Fibroblast of skin of left biceps (primary cell): Measurements from ENCODE around the gene ABLIM3.

Experiments
- DNase-seq, 2 experiments: peaks; one replicate each; pipeline ENCODE4 v3.0.0-alpha.2; 2013; ENCODE audit warnings: low read depth in 2 of 2

ABLIM3 gene

DNA sequence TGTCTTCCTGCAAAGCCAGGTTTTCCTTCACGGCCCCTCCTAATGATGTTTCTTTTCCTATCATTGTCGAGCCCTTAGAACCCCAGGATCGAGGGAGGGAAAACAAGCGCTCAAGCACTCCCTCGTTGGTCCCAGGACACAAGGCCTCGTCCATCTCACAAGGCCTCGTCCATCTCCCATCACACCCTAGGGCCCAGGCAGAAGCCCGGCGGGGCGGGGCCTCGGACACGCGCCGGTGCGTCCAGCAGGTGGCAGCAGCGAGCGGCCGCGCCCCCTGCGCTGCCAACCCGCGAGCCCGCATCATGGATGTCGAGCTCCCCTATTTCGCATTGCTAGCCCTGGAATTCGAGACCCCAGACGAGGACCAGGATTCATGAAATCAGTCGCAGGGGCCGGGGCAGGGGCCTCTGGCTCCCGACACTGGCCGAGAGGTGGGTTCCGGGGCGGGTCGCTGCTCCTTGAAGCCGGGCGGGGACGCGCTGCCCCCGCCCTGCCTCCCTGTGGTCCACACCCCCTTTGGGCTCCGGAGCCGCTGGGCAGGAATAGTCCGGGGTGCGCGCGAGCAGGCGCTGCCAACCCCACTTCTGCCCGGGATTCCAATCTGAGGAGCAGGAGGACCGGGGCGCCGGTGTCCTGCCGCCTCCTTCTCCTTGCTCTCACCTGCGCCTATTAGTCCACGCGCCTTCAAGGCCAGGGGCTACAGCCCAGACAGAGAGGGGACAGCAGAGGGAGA, at the start of gene ABLIM3:
Gene ABLIM3, plus strand, starts transcription at position 270 of the 733 bp plus-strand sequence. CDS start 603 bp downstream, outside the sequence.
- no peak for DNase-seq

DNA sequence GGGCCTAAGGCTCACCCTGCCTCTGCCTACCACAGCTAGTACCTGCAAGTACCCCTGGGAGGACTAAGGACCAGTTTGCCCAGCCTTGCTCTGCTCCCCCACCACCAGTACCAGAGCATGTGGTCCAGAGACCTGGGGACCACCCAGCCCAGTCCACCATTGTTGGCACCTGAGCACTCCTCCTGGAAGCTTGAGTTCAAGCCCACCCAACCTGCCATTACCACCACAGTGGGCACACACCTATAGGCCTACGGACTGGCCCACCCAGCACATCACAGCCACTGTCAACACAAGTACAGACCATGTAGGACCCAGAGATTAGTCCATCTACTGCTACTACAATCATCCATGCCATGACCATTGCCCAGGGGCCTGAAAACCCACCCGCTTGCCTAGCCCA, 47.7 kb upstream of the ABLIM3 start:
- no peak for DNase-seq

DNA sequence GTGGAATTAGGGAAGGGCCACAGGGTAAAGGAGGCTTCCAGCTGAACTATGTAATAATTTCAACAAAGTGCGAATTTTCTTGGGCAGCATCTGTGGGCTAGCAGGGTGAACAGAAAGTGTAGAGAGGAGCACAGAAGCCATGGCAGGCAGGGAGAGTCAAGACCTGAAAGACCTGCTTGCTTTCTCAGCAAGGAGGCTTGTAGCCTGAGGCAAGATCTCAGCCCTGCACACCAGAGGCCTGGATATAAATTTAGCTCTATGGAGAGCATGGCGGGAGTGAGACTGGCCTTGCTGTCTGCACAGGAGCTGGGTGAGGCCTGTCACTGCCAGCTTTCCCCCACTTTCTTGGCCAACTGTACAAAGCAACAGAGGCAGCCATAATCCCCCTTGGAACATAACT, 46.3 kb upstream of the ABLIM3 start:
- no peak for DNase-seq

DNA sequence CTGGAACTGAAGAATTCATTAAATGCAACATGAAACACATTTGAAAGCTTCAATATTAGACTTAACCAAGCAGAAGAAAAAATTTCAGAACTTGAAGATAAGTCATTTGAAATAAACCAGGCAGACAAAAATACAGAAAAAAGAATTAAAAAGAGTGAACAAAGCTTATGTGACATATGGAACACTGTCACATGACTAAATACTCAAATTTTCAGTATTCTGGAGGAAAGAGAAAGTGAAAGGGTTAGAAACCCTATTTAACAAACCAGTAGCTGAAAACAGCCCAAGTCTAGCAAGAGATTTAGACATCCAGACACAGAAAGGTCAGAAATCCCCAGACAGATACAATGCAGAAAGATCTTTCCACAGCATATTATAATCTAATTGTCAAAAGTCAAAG, 41.4 kb upstream of the ABLIM3 start:
- DNase-seq = no peak

DNA sequence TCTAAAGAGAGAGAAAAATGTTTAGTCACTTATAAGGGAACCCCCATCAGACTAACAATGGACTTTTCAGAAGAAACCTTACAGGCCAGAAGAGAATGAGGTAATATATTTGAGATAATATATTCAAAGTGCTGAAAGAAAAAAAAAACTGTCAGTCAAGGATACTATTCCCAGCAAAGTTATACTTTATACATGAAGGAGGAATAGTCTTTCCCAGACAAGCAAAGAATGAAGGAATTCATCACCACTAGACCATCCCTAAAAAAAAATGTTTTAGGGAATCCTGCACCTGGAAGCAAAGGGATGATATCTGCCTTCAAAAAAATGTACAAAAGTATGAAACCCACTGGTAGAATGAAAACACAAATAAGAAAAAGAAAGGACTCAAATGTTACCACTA, 41.0 kb upstream of the ABLIM3 start:
- DNase-seq = no peak

DNA sequence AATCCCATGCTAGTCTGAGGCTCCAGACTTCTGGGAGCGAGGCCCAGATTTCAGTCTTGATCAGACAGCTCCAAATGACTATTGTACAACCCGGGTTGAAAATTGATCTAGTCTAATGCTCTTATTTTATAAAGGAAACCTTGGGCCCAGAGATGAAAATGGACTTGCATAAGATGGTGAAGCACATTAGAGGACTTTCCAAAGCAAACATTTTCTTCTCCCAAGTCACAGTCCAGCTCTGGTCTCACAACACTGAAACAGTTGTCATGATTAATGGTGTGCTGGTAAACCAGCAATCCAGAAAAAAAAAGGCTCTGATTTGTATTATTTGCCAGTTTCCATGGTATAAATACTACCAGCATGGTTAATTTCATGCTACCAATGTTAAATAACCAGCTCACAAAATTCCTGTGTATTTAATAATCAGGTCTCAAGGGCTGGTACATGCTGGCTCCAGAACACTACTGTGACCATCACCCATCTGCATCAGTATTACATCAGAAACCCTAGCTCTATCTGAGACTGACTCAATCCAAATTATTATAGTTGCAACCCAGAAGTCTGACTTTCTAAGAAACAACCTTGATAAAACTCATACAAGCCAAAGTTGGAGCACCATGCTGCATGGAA, 32.5 kb upstream of the ABLIM3 start:
- no peak for DNase-seq

DNA sequence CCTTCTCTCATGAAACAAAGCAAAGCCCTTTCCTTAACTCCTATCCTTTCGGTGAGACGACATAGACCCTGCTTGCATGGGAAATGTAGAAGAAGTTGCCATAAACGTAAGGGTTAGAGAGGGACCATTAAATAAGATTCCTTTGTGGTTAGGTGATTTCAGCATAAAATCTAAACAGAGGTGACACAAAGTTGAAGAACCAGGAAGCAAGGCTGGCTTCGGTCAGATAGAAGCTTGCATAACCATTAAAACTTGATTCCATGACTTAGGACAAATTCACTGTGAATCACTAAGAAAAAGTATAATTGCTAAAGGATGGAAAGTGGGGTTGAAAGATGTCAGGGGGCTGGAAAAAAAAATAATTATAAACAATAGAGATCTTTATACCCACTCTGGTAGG, 30.9 kb upstream of the ABLIM3 start:
- DNase-seq = no peak

DNA sequence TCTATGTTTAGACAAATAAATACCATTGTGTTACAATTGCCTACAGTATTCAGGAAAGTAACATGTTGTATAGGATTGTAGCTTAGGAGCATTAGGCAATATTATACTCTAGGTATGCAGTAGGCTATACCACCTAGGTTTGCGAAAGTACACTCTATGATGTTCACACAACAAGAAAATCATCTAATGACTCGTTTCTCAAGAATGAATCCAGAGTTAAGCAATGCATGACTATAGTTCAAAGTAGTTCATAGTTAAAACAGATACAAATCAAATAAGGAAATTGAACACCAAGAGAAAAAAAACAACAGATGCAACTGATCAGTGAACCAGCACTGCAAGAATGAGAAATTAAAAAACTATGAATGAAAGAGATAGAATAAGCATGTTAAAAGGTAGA, 27.6 kb upstream of the ABLIM3 start:
- peak; percentile 57 to 64 for DNase-seq

DNA sequence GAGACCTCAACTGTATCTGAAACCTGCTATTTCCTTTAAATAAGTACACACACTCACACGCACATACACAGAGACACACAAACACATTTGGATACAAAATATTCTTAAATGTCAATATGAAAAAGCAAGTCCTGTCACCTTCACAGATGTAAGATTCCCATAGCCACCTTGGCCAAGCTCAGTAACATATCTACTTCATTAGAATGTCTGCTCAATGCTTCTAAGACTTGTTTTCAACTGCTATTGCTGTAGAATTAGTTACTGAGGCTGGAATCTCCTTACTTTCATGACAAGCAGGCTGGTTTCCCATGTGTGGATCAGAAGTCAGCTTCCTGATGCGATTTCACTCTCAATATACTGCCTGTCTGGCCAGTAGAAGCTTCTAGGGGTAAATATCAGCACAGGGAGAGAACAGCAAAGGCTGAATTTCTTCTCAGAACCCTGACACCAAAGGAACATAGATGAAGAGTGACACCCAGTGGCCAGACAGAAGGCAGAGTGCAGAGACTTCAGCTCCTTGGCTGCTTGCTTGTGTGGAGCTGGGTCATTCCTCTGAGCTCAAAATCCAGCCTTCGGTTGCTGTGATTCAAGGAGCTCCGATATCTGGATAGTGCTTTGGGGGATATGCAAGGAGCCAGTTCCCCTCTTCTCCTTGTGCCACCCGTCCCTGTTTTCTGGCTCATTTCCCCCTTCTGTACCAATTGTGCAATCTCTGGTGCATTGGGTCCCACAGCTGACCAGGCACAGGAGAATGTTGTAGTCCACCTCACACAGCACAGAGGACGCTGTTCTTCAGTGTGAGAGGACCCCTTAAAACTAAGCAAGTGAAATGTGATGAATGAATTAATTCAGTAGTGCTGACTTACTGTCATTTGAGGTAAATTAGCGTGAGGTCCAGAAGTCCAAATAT, 26.6 kb upstream of the ABLIM3 start:
- peak; percentile 42 to 49 for DNase-seq

DNA sequence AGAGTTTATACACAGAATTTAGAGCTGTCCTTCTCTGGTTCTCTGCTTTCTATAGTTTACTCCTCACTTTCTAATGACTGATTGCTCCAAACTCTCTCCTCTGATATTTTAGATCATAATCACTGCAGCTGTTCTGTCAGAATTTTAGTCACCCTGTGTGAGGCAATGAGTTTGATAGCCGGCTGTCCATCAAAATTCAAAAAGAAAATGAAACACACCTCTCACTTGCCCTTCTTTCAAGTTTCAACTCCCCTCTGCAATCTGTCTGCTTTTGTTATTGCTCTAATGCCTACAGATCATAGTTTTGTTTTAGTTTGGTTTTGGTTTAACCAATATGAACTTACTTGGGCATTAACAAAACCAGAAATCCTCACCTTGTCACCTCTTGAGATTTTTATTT, 23.3 kb upstream of the ABLIM3 start:
- no peak for DNase-seq

DNA sequence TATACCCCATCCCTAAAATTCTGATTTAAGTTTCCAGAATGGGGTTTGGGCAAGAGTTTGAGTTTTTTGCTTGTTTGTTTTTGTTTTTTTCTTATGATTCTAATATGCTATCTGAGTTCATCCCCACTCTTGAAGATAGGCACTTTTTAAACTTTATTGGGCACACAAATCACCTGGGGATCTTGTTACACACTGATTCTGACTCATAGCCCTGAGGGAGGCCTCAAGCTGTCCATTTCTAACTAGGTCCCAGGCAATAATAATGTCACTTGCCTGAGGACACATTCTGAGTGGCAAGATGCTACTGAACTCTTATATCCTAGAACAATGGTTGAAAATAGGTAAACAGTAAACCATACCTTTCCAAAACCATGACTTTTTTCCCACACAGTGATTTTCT, 22.8 kb upstream of the ABLIM3 start:
- DNase-seq = no peak

DNA sequence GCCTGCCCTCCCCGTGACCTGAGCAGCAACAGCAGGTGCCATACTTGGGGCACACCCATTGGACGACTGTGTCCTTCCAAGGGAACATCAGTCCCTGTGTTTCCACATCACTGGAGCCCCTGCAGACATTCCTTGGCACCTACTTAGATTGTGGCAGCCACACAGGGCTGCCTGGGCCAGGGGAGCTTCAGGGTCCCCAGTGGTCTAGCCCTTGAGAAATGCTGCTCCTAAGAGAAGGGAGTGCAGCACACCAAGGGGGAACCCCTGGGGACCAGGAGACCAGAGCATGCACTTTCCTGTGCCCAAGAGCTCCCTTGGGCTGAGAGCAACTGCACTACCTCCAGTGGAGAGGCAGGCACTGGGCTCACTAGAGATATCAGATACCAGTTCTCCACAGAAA, 20.1 kb upstream of the ABLIM3 start:
- DNase-seq = no peak

DNA sequence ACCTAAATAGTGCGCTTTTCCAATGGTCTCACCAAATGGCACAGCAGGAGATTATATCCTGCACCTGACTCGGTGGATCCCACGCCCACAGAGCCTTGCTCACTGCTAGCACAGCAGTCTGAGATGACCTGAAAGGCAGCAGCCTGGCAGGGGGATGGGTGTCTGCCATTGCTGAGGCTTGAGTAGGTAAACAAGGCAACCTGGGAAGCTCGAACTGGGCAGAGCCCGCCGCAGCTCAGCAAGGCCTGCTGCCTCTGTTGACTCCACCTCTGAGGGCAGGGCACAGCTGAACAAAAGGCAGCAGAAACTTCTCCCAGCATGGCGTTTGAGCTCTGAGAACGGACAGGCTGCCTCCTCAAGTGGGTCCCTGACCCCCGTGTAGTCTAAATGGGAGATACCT, 18.1 kb upstream of the ABLIM3 start:
- DNase-seq = no peak

DNA sequence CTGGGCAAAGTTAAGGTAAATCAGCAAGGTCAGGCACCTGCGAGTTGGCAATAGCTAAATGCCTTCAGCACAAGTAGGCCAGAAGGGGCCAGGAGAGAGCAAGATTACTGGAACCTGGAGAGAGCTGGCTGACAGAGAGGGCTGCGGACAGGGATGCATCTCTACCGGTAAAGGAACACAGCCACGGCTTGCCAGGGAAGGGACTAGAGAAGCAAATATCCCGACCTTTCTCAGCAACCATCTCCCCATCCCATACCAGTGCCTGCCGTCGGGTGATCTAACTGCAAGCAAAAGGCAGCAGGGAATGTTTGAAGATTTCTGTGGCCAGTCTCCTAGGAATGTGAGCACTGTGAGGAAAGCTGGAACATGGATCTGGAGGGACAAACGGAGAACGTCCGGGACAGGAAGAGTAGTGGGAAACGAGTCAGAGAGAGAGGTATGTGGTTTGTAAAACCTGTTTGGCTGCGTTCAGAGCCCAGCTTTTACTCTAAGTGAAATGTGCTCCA, 15.9 kb upstream of the ABLIM3 start:
- DNase-seq = no peak

DNA sequence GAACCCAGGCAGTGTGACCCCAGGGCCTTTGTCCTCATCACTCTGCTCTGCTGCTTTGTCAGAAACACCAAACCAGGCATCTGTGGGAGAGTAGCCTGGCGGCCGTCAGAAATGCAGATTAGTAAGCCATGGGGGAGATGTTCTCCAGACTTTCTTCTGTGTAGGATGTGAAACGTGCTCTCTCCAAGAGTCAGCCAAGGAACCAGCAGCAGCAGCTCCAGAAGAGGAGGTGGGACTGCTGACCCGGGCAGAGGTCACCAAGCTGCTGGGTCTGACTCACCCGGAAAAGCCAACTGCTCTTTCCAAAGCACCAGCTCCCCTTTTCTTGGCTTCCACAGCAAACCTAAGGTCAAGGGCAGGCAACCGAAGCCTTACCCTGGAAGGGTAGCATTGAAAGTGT, 14.4 kb upstream of the ABLIM3 start:
- no peak for DNase-seq

DNA sequence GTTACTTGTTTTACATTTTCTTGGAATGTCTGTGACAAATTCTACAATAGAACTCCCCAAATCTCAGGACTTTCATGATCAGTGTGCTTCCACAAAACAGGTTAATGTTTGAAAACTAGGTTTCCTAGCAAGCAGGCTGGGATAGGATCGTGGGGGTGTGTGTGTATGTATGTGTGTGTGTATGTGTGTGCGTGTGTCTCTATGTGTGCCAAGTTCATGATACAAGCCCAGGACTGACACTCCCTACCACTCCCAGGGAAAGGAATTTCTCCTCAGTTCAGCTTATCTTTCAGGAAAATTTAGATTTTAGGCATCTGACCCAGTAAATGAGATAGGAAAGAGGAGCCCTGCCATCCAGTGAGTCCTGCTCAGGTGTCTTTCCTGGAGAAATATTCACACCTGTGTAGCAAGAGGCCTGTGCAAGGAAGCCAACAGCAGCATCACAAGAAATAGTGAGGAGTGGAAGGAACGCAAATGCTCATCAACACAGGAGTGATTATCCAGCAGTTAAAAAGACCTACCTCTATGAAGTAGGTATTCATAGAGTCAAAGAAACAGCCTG, 13.8 kb upstream of the ABLIM3 start:
- DNase-seq = no peak

DNA sequence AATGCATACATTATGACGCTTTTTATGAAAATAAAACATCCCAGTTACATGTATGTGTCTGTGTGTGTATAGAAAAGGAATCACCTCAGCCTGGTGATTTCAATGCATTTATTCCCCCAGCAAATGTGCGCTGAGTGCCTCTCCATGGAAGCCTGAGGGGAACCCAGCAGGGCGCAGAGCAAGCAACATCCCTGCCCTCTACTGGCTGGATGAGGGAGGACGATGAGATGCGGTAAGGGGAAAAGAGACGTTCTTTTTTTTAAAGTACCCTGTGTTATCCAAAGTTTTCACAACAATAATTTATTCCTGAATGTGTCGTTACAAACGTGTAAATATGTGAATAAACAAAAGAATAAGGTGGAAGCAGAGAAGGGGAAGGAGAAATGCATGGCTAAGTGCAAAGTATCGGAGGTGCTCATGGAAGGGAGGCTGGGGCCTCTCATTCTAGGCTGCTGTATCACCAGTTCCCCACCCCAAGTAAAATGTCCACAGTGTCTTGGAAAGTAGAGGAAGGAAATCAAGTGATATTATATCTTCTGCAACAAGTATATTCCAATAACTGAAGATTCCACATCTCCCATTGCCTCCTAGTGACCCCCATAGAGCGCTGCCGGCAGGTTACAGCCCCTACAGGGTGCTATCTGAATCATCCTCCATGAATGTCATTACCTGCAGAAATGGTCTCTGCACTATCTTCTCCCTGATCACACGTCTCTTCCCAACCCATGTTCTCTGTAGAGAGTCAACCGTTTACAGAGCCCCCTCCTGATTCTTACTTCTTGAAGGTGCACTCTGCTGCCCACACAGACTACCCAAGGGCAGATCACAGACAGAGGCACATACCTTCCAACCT, 13.0 kb upstream of the ABLIM3 start:
- DNase-seq = no peak

DNA sequence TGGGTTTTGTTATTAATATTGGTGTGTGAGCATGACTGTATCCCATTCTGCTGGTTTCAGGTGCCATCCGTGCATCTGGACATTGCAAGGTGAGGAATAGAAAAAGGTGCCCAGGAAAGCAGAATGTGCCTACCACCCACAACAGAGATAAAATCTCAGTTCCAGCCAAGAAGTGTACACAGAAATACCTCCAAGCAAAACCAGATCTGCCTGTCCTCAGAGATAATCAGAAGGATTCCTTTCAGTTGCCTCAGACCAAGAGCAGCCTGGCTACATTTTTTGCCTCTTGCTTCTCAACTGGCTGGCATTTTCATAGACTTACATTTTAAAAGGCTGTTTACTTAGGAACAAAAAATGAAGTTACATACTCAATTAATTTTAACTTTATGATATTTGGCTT, 12.1 kb upstream of the ABLIM3 start:
- no peak for DNase-seq

DNA sequence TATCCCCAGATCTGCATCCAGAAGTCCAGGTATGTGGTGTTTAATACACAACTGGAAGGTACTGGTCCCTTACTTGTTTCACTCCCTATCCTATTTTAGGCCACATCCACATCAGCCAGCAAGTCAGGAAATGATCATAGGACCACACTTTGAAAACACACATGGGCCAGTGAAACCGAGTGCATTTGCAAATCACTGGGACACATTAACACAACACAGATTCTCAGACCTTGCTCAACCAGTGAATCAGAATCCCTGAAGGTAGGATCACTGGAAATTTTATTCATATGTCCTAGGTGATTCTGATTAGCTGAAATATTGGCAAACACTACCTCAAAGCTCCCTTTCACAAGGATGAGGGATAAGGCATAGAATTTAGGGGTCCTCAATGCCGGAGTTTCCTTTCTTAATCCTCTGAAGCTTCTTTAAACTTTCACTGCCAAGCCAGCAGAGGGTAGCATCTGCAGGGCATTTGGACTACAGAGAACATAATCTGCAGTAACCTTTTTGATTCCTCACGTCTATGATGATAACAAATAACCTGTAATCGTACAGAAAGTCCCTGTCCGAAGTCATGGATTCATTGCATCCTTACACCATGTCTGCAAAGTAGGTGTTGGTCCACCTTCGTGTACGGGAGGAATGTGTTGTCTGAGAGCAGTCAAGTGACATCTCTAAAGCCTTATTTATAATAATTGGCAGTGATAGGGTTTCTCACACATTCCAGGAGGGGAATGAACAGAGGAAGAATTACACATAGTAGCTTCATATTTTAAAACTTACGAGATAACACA, 11.0 kb upstream of the ABLIM3 start:
- DNase-seq = no peak

DNA sequence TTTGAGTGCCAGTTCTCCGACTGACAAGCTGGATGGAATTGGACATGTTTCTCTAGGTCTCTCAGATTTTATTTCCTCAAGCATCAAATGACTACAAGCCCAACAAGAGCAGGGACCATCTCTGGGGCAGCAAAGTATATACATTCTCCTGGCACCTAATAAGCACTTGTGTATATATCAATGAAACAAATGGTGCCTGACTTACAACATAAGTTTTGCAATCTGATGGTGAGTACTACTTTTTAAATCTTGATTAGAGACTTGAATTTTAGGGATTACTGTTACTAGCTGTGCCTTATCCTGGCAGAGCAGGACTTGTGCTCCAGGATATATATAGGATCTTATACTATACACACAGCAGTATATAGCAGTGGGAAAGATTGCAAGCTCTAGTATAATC, 8.8 kb upstream of the ABLIM3 start:
- DNase-seq = no peak
